H9 (cell line): ENCODE measurements around the gene TSGA10IP. TPM values are rescaled to one million over a fixed set of nuclear protein-coding genes. Genes with fewer than 3 reads are reported as not detected.

Source experiments
- DNase-seq: peaks from one replicate; pipeline ENCODE4 v3.0.0-alpha.2; 2017
- H2AFZ ChIP-seq: one replicate; pipeline ENCODE4 v1.6.1; 2013; ENCODE audit warnings: mild to moderate bottlenecking, low read length, control low read depth, moderate library complexity
- H2AK5ac ChIP-seq: 2 replicates; pipeline ENCODE4 v1.6.1; 2013; ENCODE audit warnings: low read length, control low read depth, mixed read lengths; ENCODE audit not compliant: insufficient read length
- H2BK120ac ChIP-seq: one replicate; pipeline ENCODE4 v1.6.1; 2013; ENCODE audit warnings: low read depth, mild to moderate bottlenecking, low read length, control low read depth, inconsistent platforms; ENCODE audit not compliant: poor library complexity, severe bottlenecking
- H2BK12ac ChIP-seq: 2 replicates; pipeline ENCODE4 v1.6.1; 2013; ENCODE audit warnings: low read length, control low read depth, mixed read lengths, low read depth; ENCODE audit not compliant: insufficient read length
- H2BK15ac ChIP-seq: 2 replicates; pipeline ENCODE4 v1.6.1; 2013; ENCODE audit warnings: low read depth, low read length, control low read depth
- H2BK20ac ChIP-seq: one replicate; pipeline ENCODE4 v1.6.1; 2013; ENCODE audit warnings: low read depth, mild to moderate bottlenecking, low read length, control low read depth, inconsistent platforms; ENCODE audit not compliant: poor library complexity, severe bottlenecking
- H2BK5ac ChIP-seq: 2 replicates; pipeline ENCODE4 v1.6.1; 2013; ENCODE audit warnings: low read length, control low read depth, mixed read lengths; ENCODE audit not compliant: insufficient read length
- H3K14ac ChIP-seq: 2 replicates; pipeline ENCODE4 v1.6.1; 2013; ENCODE audit warnings: low read length, control low read depth; ENCODE audit not compliant: insufficient read depth
- H3K18ac ChIP-seq: 2 replicates; pipeline ENCODE4 v1.6.1; 2013; ENCODE audit warnings: low read depth, mild to moderate bottlenecking, mixed read lengths, low read length, control low read depth; ENCODE audit not compliant: insufficient read length
- H3K23ac ChIP-seq: 2 replicates; pipeline ENCODE4 v1.6.1; 2013; ENCODE audit warnings: low read length, control low read depth, mixed read lengths, low read depth; ENCODE audit not compliant: insufficient read length
- H3K23me2 ChIP-seq: 2 replicates; pipeline ENCODE4 v1.6.1; 2013; ENCODE audit warnings: low read depth, mild to moderate bottlenecking, mixed read lengths, low read length, control low read depth; ENCODE audit not compliant: insufficient read length, poor library complexity, severe bottlenecking
- H3K27ac ChIP-seq: 2 replicates; pipeline ENCODE4 v1.5.1; 2013; ENCODE audit warnings: low read length, control low read depth, mixed read lengths, low read depth; ENCODE audit not compliant: insufficient read length
- H3K27me3 ChIP-seq: 2 replicates; pipeline ENCODE4 v1.6.1; 2013; ENCODE audit warnings: low read length, control low read depth, inconsistent platforms; ENCODE audit not compliant: insufficient read depth
- H3K4ac ChIP-seq: 2 replicates; pipeline ENCODE4 v1.6.1; 2013; ENCODE audit warnings: low read depth, mild to moderate bottlenecking, control low read depth, inconsistent platforms, low read length, moderate library complexity
- H3K4me1 ChIP-seq: 2 replicates; pipeline ENCODE4 v1.6.1; 2013; ENCODE audit warnings: low read length, control low read depth, inconsistent platforms; ENCODE audit not compliant: insufficient read depth
- H3K4me2 ChIP-seq: 2 replicates; pipeline ENCODE4 v1.6.1; 2013; ENCODE audit warnings: low read length, control low read depth, mixed read lengths; ENCODE audit not compliant: insufficient read length, insufficient read depth
- H3K56ac ChIP-seq: 2 replicates; pipeline ENCODE4 v1.6.1; 2013; ENCODE audit warnings: low read depth, mild to moderate bottlenecking, mixed read lengths, low read length, control low read depth; ENCODE audit not compliant: insufficient read length
- H3K79me1 ChIP-seq: 2 replicates; pipeline ENCODE4 v1.6.1; 2013; ENCODE audit warnings: low read depth, mild to moderate bottlenecking, moderate library complexity, low read length, control low read depth, inconsistent platforms; ENCODE audit not compliant: insufficient read depth, poor library complexity, severe bottlenecking
- H3K79me2 ChIP-seq: 2 replicates; pipeline ENCODE4 v1.6.1; 2013; ENCODE audit warnings: low read length, control low read depth, inconsistent platforms; ENCODE audit not compliant: insufficient read depth
- H3K9ac ChIP-seq: 2 replicates; pipeline ENCODE4 v1.6.1; 2013; ENCODE audit warnings: low read length, control low read depth, mixed read lengths; ENCODE audit not compliant: insufficient read length; ENCODE audit errors: extremely low read depth
- H3K9me3 ChIP-seq: one replicate; pipeline ENCODE4 v1.6.1; 2013; ENCODE audit warnings: low read depth, low read length, inconsistent platforms; ENCODE audit not compliant: control insufficient read depth
- H3T11ph ChIP-seq: one replicate; pipeline ENCODE4 v1.6.1; 2013; ENCODE audit warnings: mild to moderate bottlenecking, low read length, control low read depth, inconsistent platforms
- H4K20me1 ChIP-seq: one replicate; pipeline ENCODE4 v1.6.1; 2013; ENCODE audit not compliant: control insufficient read depth, insufficient read length, insufficient read depth
- H4K5ac ChIP-seq: 2 replicates; pipeline ENCODE4 v1.6.1; 2013; ENCODE audit warnings: low read depth, mild to moderate bottlenecking, mixed read lengths, low read length, control low read depth; ENCODE audit not compliant: insufficient read length
- H4K8ac ChIP-seq: replicated peaks from 2 replicates; pipeline ENCODE4 v1.6.1; 2013; ENCODE audit warnings: low read length, control low read depth, mixed read lengths, low read depth; ENCODE audit not compliant: insufficient read length
- H4K91ac ChIP-seq: 2 replicates; pipeline ENCODE4 v1.6.1; 2013; ENCODE audit warnings: low read depth, mild to moderate bottlenecking, moderate library complexity, mixed read lengths, low read length, control low read depth; ENCODE audit not compliant: insufficient read length
- H3K27ac Mint-ChIP-seq, 3 experiments: 2 replicates in 2 of 3; 3 replicates in 1 of 3; pipeline ENCODE4 v1.8.0; 2020 to 2021; ENCODE audit warnings: mixed read lengths in 3 of 3, mild to moderate bottlenecking in 1 of 3, moderate library complexity in 1 of 3
- H3K27me3 Mint-ChIP-seq: 2 replicates; pipeline ENCODE4 v1.8.0; 2021; ENCODE audit warnings: low read depth, mild to moderate bottlenecking, moderate library complexity, mixed read lengths
- H3K36me3 Mint-ChIP-seq, 3 experiments: 2 replicates in 2 of 3; 3 replicates in 1 of 3; pipeline ENCODE4 v1.8.0; 2020 to 2021; ENCODE audit warnings: low read depth in 3 of 3, mixed read lengths in 3 of 3; ENCODE audit not compliant: insufficient read depth in 1 of 3
- H3K4me1 Mint-ChIP-seq, 2 experiments: 2 replicates each; pipeline ENCODE4 v1.8.0; 2020; ENCODE audit warnings: mixed read lengths in 2 of 2
- H3K4me3 Mint-ChIP-seq, 2 experiments: 2 replicates in 1 of 2; 3 replicates in 1 of 2; pipeline ENCODE4 v1.8.0; 2020 to 2021; ENCODE audit warnings: mild to moderate bottlenecking in 2 of 2, mixed read lengths in 2 of 2, moderate library complexity in 1 of 2
- H3K9me3 Mint-ChIP-seq, 2 experiments: 2 replicates in 1 of 2; 3 replicates in 1 of 2; pipeline ENCODE4 v1.8.0; 2020; ENCODE audit warnings: mild to moderate bottlenecking in 2 of 2, mixed read lengths in 2 of 2, moderate library complexity in 1 of 2
- WGBS: extraction: QIAGEN DNeasy Blood & Tissue Kit; methylation state at CpG from one replicate; pipeline ENCODE4 v1.1.7; 2013; ENCODE audit warnings: missing lambda C conversion rate, low lambda C conversion rate, mixed read lengths; ENCODE audit not compliant: insufficient read length; ENCODE audit errors: extremely low coverage; 5-methylcytosine and 5-hydroxymethylcytosine counted together
- total RNA-seq: library from RNA; stranded (reverse); gene quantifications from 2 replicates; pipeline ENCODE4 v1.2.1, GENCODE V29; 2021
- TF ChIP-seq, protein P1 (sequence below): fragments of 200-600 bp; sonication (generic); conservative IDR thresholded peaks from 3 replicates; pipeline ENCODE4 v1.8.0; 2021; ENCODE audit warnings: antibody characterized with exemption, mild to moderate bottlenecking

TSGA10IP gene
- total RNA-seq, 1 experiment from 2014 or later, result 2.2 TPM

GRCh38 chr11:65920372-65920802, 24.9 kb upstream of the TSGA10IP start:
- H4K91ac ChIP-seq, result no peak overlapping the region
- DNase-seq, result no peak
- H3K9ac ChIP-seq, result no peak overlapping the region
- peaks cover 11% of the 10 kb centered on the region for H3K23me2 ChIP-seq
- peaks cover 1 to 25% (median 23%) of the 10 kb centered on the region in 3 experiments; a peak in 6 of 7 replicates for H3K36me3 Mint-ChIP-seq
- H2AFZ ChIP-seq, result no peak overlapping the region
- H2BK5ac ChIP-seq, result no peak overlapping the region
- no peak overlapping the region for H2BK120ac ChIP-seq
- H3K18ac ChIP-seq, result no peak overlapping the region
- H3K4me2 ChIP-seq, result peak overlapping the region; percentile 57
- peak overlapping the region; percentile 84 to 93 for H3K4me3 Mint-ChIP-seq
- H2BK20ac ChIP-seq, result no peak overlapping the region
- no CpG with 5 or more reads among the region's 15 CpGs for WGBS
- H3K56ac ChIP-seq, result no peak overlapping the region
- no peak overlapping the region for H4K8ac ChIP-seq
- no peak overlapping the region for H3K27ac ChIP-seq
- no peaks in the 10 kb centered on the region for H3K9me3 Mint-ChIP-seq
- TF ChIP-seq, protein P1, sequence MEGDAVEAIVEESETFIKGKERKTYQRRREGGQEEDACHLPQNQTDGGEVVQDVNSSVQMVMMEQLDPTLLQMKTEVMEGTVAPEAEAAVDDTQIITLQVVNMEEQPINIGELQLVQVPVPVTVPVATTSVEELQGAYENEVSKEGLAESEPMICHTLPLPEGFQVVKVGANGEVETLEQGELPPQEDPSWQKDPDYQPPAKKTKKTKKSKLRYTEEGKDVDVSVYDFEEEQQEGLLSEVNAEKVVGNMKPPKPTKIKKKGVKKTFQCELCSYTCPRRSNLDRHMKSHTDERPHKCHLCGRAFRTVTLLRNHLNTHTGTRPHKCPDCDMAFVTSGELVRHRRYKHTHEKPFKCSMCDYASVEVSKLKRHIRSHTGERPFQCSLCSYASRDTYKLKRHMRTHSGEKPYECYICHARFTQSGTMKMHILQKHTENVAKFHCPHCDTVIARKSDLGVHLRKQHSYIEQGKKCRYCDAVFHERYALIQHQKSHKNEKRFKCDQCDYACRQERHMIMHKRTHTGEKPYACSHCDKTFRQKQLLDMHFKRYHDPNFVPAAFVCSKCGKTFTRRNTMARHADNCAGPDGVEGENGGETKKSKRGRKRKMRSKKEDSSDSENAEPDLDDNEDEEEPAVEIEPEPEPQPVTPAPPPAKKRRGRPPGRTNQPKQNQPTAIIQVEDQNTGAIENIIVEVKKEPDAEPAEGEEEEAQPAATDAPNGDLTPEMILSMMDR, result no peak
- no peak overlapping the region for H3T11ph ChIP-seq
- no peak overlapping the region for H3K4ac ChIP-seq
- no peaks in the 10 kb centered on the region for H4K20me1 ChIP-seq
- H3K79me1 ChIP-seq, result no peaks in the 10 kb centered on the region
- H3K27ac Mint-ChIP-seq, result no peak overlapping the region
- H3K79me2 ChIP-seq, result no peaks in the 10 kb centered on the region
- no peaks in the 10 kb centered on the region for H3K9me3 ChIP-seq
- H3K23ac ChIP-seq, result no peak overlapping the region
- peaks cover under 1% of the 10 kb centered on the region; the same call in 1 of the 2 replicates for H3K27me3 Mint-ChIP-seq
- H3K14ac ChIP-seq, result no peak overlapping the region
- H3K27me3 ChIP-seq, result no peaks in the 10 kb centered on the region
- H3K4me1 Mint-ChIP-seq, result peaks cover 13 to 21% of the 10 kb centered on the region in 2 experiments
- H2AK5ac ChIP-seq, result no peak overlapping the region
- no peaks in the 10 kb centered on the region for H3K4me1 ChIP-seq
- H2BK15ac ChIP-seq, result no peak overlapping the region
- no peak overlapping the region for H4K5ac ChIP-seq
- no peak overlapping the region for H2BK12ac ChIP-seq
